ENCODE measurements around the gene COP1. TPM values are rescaled to one million over a fixed set of nuclear protein-coding genes. Genes with fewer than 3 reads are reported as not detected.
"Not testable (repeated sequence)": the region's sequence is repeated elsewhere in the genome, so short reads cannot be mapped to it uniquely, and the experiment has no call there.

The COP1 gene
- total RNA-seq, 1 donor: 74.7 TPM

DNA sequence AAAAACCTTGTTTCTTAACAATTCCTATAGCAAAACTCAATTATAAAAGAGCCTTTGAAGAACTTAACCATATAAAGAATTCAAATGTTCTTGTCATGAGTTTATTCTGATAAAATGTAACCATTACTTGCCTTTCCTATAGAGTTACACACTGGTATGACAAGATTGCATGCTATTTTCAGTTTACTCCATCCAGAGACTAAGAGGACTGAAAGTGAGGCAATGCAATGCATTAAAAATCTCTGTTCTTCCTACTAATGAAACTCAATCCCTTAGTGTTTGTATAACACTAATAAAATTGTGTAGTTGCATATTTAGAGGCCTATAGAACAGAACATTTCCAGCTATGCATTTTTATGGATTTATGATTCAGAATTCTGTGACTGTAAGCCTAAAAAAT lies 88.1 kb downstream of the COP1 start:
- Histone ChIP-seq H3K9me3 (ENCODE audit: low read depth, low read length) (peaks cover 17% of the 10 kb centered on the region), H3K27me3 (ENCODE audit: insufficient read depth, low read length) (no peaks in the 10 kb centered on the region), H3K4me1 (ENCODE audit: insufficient read depth, low read length) (no peaks in the 10 kb centered on the region), H3K4me3 (ENCODE audit: low read length) (no peak overlapping the region)

DNA sequence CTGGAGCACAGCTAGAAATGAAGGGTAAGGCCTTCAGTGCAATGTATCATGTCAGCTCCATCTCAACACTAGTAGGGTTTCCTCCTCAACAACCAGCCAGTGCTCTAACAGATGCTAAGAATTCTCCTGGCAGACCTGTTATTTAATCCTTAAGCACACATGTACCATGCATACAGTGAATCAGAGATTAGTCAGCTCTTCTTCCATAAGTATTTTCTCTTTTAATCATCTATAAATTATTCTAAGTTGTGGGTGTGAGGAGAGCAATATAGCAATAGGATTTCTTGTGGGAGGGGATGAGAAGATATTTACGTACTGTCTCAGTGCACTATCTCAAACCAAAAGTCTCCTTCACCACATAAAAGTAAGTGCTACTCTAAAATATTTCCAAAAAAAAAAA lies 95.3 kb downstream of the COP1 start:
- Histone ChIP-seq H3K4me1 (ENCODE audit: insufficient read depth, low read length) (no peaks in the 10 kb centered on the region), H3K4me3 (ENCODE audit: low read length) (no peak overlapping the region), H3K9me3 (ENCODE audit: low read depth, low read length) (no peaks in the 10 kb centered on the region), H3K27me3 (ENCODE audit: insufficient read depth, low read length) (no peaks in the 10 kb centered on the region)

DNA sequence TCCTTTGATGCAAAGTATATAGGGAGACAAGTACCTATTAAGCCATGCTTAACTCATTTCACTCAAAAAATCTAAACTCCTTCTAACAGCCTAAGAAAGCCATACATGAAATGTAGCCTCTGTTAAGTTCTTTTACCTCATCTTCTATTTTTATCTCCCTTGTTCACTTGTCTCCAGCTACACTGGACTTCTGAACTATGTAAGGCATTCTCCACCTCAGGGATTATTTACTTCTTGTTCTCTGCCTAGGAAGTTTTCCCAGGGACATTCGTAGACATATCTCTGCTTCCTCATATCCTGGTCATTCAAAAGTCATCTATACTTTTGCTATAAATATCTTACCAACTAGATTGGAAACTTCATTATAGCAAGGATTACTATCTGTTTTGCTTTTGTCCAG lies 96.9 kb downstream of the COP1 start:
- H3K4me1 ChIP-seq (ENCODE audit: insufficient read depth, low read length): no peaks in the 10 kb centered on the region
- no peak overlapping the region for H3K4me3 ChIP-seq (ENCODE audit: low read length)
- H3K27me3 ChIP-seq (ENCODE audit: insufficient read depth, low read length): no peaks in the 10 kb centered on the region
- H3K9me3 ChIP-seq (ENCODE audit: low read depth, low read length): no peaks in the 10 kb centered on the region

DNA sequence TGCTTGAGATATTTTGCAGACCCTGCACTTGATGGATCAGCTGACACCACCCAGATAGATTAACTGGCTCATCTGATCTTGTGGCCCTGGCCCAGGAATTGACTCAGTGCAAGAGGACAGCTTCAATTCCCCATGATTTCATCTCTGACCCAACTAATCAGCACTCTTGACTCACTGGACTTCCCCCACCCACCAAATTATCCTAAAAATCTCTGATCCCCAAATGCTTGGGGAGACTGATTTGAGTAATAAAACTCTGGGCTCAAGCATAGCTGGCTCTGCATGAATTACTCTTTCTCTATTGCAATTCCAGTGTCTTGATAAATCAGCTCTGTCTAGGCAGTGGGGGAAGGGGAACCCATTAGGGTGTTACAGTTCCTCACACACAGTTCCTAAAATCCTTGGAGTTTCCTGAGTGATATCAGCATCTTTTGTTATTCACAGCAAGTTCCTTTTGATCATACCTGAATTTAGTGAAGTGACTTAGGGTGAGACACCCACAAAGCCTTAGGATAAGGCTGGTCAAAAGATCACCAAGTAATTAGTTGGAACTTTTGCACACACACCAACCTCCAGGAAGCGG lies 104.2 kb downstream of the COP1 start:
- H3K4me1 ChIP-seq (ENCODE audit: insufficient read depth, low read length): no peaks in the 10 kb centered on the region
- no peaks in the 10 kb centered on the region for H3K27me3 ChIP-seq (ENCODE audit: insufficient read depth, low read length)
- peaks cover 12% of the 10 kb centered on the region for H3K9me3 ChIP-seq (ENCODE audit: low read depth, low read length)
- no peak overlapping the region for H3K4me3 ChIP-seq (ENCODE audit: low read length)

DNA sequence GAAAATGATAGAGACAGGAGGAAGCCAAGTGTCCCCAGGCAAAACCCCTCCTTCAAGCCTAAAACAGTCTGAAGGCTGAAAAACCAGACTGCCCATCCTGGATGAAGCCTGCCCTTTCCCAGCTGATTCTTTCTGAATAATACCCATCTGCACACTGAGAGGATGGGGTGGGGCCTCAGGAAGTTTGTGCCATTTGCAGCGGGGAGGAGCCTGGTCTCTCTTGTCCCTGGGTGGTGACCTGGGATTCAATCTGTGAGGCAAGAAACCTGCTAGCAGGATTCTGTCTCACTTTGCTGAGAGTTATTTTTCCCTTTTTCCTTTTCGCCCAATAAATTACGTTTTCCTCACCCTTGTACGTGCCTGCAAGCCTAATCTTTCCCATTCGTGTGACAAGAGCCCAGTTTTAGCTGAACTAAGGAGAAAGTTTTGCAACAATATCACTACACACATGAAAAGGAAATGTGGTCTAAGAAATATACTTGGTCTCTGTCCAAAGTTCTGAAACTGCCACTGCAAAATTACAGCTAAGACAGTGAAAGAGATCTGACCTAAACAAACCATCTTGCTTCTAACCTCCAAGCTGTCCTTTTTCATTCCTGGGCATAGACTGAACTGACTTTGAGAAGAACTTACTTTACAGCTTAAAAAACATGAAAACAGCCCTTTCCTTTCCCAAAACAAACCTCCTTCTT lies 105.0 kb downstream of the COP1 start:
- H3K27me3 ChIP-seq (ENCODE audit: insufficient read depth, low read length): no peaks in the 10 kb centered on the region
- peaks cover 12% of the 10 kb centered on the region for H3K9me3 ChIP-seq (ENCODE audit: low read depth, low read length)
- H3K4me1 ChIP-seq (ENCODE audit: insufficient read depth, low read length): no peaks in the 10 kb centered on the region
- H3K4me3 ChIP-seq (ENCODE audit: low read length): no peak overlapping the region

DNA sequence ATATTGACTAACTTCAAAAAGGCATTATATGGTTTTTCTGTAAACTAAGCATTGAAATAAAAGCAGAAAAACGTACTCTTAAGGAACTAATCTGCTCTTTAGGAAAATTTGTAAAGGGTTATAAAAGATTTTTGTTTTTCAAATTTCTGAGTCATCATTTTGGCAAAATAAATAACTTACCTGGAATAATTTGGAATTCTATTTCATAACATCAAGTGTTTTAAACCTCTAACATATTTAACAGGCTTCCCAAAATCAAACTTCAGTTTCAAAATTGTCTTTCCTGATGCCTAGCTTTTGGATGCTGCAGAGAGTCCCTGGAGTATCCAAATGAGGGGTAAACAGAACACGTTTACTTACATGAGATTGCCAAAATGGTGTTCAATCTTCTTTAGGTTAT lies 108.5 kb downstream of the COP1 start:
- no peaks in the 10 kb centered on the region for H3K4me1 ChIP-seq (ENCODE audit: insufficient read depth, low read length)
- no peak overlapping the region for H3K4me3 ChIP-seq (ENCODE audit: low read length)
- H3K27me3 ChIP-seq (ENCODE audit: insufficient read depth, low read length): no peaks in the 10 kb centered on the region
- peaks cover 12% of the 10 kb centered on the region for H3K9me3 ChIP-seq (ENCODE audit: low read depth, low read length)

DNA sequence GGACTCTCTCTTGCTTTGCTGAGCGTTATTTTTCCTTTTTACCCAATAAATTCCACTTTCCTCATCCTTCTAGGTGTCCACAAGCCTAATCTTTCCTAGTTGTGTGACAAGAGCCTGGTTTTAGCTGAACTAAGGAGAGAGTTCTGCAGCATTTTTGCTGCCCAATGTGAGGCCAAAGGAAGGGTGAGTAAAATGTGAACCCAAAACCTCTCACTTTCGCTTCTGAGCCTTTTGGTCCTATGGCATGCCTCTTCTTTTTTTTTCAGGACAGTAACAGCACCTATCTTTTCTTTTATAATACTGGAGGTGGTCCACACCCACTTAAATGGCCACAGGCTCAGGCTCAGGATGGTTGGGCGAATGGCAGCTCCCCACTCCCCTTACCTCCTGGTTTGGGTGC lies 111.1 kb downstream of the COP1 start:
- Histone ChIP-seq H3K4me1 (ENCODE audit: insufficient read depth, low read length) (no peaks in the 10 kb centered on the region), H3K4me3 (ENCODE audit: low read length) (no peak overlapping the region), H3K9me3 (ENCODE audit: low read depth, low read length) (peaks cover 12% of the 10 kb centered on the region), H3K27me3 (ENCODE audit: insufficient read depth, low read length) (no peaks in the 10 kb centered on the region)

DNA sequence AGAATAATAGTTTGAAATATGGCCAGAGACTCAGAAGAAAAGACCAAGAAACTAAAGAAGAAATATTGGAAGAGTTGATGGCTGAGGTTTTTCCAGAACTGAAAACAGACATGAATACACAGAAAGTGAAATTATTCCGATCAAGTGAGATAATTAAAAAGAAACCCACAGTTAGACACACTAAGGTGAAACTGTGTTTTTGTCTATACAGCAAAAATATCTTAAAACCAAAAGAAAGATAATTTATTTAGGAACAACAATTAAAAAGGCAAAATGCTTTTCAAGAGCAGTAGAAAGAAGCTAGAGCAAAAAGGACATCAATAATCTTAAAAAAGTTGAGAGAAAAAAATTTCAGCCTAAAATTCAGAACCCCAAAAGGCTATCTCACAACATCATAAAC lies 116.3 kb downstream of the COP1 start:
- no peaks in the 10 kb centered on the region for H3K27me3 ChIP-seq (ENCODE audit: insufficient read depth, low read length)
- no peaks in the 10 kb centered on the region for H3K9me3 ChIP-seq (ENCODE audit: low read depth, low read length)
- H3K4me3 ChIP-seq (ENCODE audit: low read length): no peak overlapping the region
- no peaks in the 10 kb centered on the region for H3K4me1 ChIP-seq (ENCODE audit: insufficient read depth, low read length)

DNA sequence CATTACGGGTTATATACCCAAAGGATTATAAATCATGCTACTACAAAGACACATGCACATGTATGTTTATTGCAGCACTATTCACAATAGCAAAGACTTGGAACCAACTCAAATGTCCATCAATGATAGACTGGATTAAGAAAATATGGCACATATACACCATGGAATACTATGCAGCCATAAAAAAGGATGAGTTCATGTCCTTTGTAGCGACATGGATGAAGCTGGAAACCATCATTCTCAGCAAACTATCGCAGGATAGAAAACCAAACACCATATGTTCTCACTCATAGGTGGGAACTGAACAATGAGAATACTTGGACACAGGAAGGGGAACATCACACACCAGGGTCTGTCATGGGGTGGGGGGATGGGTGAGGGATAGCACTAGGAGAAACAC lies 119.3 kb downstream of the COP1 start:
- H3K4me1 ChIP-seq (ENCODE audit: insufficient read depth, low read length); H3K9me3 ChIP-seq (ENCODE audit: low read depth, low read length); H3K27me3 ChIP-seq (ENCODE audit: insufficient read depth, low read length); H3K4me3 ChIP-seq (ENCODE audit: low read length): not testable (repeated sequence)

DNA sequence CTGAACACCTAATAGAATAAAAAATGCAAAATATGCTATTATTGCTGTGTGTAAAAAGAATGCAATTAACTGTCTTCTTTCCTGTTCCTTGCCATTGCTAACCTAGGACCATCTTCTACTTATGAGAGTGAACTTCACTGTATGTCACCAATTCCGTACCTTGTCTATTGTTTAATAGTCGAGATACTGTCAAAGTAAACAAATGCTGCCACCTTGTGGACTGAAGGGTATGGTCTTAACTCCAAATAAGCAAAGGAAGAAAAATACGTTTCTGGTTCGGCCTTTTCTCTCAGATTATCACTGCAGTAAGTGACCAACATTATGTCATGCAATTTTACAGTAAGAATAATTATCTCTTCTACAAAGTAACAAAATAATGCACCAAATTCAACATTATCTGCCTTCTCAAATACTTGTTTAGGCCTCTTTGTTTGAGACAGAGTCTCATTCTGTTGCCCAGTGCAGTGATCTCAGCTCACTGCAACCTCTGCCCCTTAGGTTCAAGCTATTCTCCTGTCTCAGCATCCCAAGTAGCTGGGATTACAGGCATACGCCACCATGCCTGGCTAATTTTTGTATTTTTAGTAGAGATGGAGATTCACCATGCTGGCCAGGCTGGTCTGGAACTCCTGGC lies 133.4 kb downstream of the COP1 start:
- no peaks in the 10 kb centered on the region for H3K4me1 ChIP-seq (ENCODE audit: insufficient read depth, low read length)
- H3K9me3 ChIP-seq (ENCODE audit: low read depth, low read length): peaks cover 22% of the 10 kb centered on the region
- H3K4me3 ChIP-seq (ENCODE audit: low read length): no peak overlapping the region
- H3K27me3 ChIP-seq (ENCODE audit: insufficient read depth, low read length): no peaks in the 10 kb centered on the region

DNA sequence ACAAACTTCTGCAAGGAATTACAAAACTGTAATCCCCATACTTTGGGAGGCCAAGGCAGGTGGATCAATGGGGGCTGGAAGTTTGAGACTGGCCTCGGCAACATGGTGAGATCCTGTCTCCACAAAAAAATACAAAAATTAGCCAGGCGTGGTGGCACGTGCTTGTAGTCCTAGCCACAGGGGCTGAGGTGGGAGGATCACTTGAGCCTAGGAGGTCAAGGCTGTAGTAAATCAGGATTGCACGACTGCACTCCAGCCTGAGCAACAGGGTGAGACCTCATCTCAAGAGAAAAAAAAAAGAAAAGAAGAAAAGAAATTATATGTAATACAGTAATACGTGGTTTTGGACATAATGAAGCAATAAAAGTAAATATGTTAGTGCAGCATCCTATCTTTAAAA lies 138.2 kb downstream of the COP1 start:
- Histone ChIP-seq H3K4me3 (ENCODE audit: low read length) (no peak overlapping the region), H3K27me3 (ENCODE audit: insufficient read depth, low read length) (no peaks in the 10 kb centered on the region), H3K9me3 (ENCODE audit: low read depth, low read length) (no peaks in the 10 kb centered on the region), H3K4me1 (ENCODE audit: insufficient read depth, low read length) (no peaks in the 10 kb centered on the region)

DNA sequence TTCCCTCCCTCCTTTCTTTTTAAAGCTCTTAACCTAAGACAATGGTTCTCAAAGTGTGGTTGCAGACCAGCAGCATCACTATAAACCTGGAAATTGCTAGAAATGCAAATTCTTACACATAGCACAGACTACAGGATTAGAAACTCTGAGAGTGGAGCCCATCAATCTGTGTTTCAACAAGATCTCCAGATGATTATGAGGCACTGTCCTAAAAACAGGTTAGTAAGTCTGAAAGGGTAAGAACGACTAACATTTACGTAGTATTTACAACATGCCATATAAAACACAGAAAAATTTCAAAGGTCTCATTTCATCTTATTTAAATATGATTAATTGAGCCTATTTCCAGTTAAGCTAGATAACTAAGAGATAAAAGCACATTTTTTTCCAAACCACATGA lies 138.8 kb downstream of the COP1 start:
- Histone ChIP-seq H3K4me3 (ENCODE audit: low read length) (no peak overlapping the region), H3K27me3 (ENCODE audit: insufficient read depth, low read length) (no peaks in the 10 kb centered on the region), H3K9me3 (ENCODE audit: low read depth, low read length) (no peaks in the 10 kb centered on the region), H3K4me1 (ENCODE audit: insufficient read depth, low read length) (no peaks in the 10 kb centered on the region)

DNA sequence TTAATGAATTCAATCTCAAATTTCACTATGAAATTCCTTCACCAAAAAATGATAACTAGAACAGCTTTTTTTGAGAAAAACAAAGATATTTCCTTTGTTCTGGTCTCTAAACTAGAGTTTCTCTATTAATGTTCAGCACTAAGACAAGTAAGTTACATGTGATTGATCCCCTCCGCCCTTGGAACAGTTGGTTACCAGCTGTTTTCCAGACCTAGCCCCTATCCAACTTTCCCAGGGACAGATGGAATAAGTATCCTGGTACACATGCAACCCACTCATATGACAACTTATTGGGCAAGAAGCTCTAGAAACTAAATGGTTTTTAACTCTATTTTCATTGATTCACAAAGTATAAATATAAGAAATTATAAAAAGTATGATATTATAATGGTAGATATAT lies 140.4 kb downstream of the COP1 start:
- Histone ChIP-seq H3K27me3 (ENCODE audit: insufficient read depth, low read length) (no peaks in the 10 kb centered on the region), H3K4me3 (ENCODE audit: low read length) (no peak overlapping the region), H3K9me3 (ENCODE audit: low read depth, low read length) (no peaks in the 10 kb centered on the region), H3K4me1 (ENCODE audit: insufficient read depth, low read length) (no peaks in the 10 kb centered on the region)

DNA sequence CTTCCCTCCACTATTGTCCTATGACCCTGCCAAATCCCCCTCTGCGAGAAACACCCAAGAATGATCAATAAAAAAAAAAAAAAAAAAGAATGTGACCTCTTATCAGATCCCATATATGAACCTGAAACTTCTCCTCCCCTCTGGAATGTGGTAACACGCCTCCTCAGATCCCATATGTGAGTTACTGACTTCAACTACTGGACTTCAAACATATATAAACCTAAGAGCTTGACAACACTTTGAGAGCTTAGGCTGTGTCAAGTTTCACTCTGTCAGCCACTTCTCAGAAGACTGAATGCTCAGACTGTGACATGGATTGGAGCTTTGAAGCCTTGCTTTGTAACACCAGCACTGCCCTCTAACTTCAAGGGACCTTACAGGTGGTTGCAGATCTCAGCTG lies 148.4 kb downstream of the COP1 start:
- Histone ChIP-seq H3K4me3 (ENCODE audit: low read length) (no peak overlapping the region), H3K27me3 (ENCODE audit: insufficient read depth, low read length) (no peaks in the 10 kb centered on the region), H3K9me3 (ENCODE audit: low read depth, low read length) (no peaks in the 10 kb centered on the region), H3K4me1 (ENCODE audit: insufficient read depth, low read length) (no peaks in the 10 kb centered on the region)

DNA sequence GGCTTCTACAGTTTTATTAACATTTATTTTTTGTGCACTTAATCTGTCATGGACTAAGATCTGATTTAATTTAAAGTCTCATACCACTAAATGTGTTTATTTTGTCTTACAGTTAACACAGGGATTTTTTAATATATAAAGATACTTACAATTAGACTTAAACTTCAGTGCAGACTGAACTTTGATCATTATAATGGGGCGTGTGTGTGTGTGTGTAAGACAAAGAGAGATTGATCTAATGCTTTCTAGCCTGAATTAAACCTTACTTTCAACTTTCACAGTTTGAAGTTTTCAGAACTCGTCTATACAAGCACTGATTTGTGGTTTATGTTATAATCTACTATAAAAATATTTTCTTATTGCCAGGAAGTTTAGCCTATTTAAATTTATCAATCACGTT lies 150.8 kb downstream of the COP1 start:
- H3K4me3 ChIP-seq (ENCODE audit: low read length): no peak overlapping the region
- no peaks in the 10 kb centered on the region for H3K27me3 ChIP-seq (ENCODE audit: insufficient read depth, low read length)
- H3K4me1 ChIP-seq (ENCODE audit: insufficient read depth, low read length): no peaks in the 10 kb centered on the region
- H3K9me3 ChIP-seq (ENCODE audit: low read depth, low read length): no peaks in the 10 kb centered on the region

DNA sequence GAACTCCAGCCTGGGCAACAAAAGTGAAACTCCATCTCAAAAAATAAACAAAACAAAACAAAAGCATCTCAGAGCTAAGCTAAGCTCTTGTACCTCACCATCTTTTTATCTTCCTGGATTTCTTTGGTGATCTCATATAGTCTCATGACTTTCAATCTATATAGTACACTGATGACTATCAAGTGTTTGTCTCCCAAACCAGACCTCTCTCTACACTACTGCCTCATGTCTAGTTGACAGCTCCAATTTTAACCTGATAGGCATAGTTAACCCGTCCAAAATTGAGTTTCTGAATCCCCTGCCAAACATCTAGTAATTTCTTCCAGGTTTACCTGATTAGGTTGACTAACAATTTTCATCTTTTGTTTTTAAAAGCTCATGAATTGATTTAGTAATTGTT lies 151.7 kb downstream of the COP1 start:
- Histone ChIP-seq H3K27me3 (ENCODE audit: insufficient read depth, low read length) (no peaks in the 10 kb centered on the region), H3K4me3 (ENCODE audit: low read length) (no peak overlapping the region), H3K4me1 (ENCODE audit: insufficient read depth, low read length) (no peaks in the 10 kb centered on the region), H3K9me3 (ENCODE audit: low read depth, low read length) (no peaks in the 10 kb centered on the region)
